Subcutaneous adipose tissue (tissue), 4 donors: ENCODE data around the gene C19orf44. TPM values are rescaled to one million over a fixed set of nuclear protein-coding genes. Genes with fewer than 3 reads are reported as not detected.

Experiments
- total RNA-seq, 4 donors: library from RNA; depleted of rRNA; stranded (reverse); fragments of >200 nt; gene quantifications; one replicate each; pipeline ENCODE4 v1.1.0, GENCODE V29; 2016
- TF ChIP-seq, protein P1 (sequence below): fragments of 450-650 bp; IDR thresholded peaks from one replicate; pipeline ENCODE4 v1.5.1; 2016; ENCODE audit warnings: low read depth, mild to moderate bottlenecking, control low read depth, antibody characterized with exemption, moderate library complexity

The C19orf44 gene
- total RNA-seq, 4 donors from 2014 or later, result 2.9 to 9.5 (median 6.3) TPM

- TF ChIP-seq, protein P1, sequence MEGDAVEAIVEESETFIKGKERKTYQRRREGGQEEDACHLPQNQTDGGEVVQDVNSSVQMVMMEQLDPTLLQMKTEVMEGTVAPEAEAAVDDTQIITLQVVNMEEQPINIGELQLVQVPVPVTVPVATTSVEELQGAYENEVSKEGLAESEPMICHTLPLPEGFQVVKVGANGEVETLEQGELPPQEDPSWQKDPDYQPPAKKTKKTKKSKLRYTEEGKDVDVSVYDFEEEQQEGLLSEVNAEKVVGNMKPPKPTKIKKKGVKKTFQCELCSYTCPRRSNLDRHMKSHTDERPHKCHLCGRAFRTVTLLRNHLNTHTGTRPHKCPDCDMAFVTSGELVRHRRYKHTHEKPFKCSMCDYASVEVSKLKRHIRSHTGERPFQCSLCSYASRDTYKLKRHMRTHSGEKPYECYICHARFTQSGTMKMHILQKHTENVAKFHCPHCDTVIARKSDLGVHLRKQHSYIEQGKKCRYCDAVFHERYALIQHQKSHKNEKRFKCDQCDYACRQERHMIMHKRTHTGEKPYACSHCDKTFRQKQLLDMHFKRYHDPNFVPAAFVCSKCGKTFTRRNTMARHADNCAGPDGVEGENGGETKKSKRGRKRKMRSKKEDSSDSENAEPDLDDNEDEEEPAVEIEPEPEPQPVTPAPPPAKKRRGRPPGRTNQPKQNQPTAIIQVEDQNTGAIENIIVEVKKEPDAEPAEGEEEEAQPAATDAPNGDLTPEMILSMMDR, result no peak
Measured at GRCh38 chr19:16504271-16504670, 8.1 kb downstream of the C19orf44 start.

GRCh38 chr19:16506961-16507360, 10.8 kb downstream of the C19orf44 start:
- TF ChIP-seq, protein P1, result no peak

GRCh38 chr19:16508546-16508945, 12.4 kb downstream of the C19orf44 start:
- TF ChIP-seq, protein P1, result no peak

DNA sequence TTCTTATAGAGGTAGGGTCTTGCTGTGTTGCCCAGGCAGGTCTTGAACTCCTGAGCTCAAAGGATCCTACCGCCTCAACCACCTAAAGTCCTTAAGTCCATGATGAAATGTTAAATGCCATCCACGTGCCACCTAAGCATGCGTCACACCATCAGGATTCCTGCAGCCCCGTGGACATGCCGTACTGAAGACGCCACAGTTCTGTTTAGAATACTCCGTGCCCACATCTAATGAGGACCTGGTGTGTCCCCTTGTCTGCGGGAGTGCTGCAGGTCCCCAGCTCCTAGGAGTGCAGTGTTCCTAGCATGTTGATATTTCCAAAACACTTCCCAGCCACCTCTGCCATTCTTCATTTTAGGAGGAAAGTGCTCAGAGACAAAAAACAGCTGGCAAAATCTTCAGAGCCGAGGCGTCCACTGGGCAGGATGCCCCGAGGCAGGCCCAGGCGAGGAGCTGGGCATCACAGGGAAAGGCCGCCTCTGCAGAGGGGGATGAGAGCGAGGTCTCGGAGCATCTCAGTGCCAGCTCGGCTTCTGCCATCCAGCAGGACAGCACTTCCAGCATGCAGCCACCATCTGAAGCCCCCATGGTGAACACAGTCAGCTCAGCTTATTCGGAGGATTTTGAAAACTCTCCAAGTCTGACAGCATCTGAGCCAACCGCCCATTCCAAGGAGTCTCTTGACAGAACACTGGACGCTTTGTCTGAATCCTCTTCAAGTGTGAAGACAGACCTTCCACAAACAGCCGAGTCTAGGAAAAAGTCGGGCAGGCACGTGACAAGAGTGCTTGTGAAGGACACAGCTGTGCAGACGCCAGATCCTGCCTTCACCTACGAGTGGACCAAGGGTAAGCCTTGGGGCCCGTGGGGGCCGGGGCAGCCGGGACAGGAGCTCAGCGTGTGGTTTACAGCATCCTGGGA, 13.2 kb downstream of the C19orf44 start:
- TF ChIP-seq, protein P1, result no peak

GRCh38 chr19:16514383-16515019, 18.3 kb downstream of the C19orf44 start:
- TF ChIP-seq, protein P1, result no peak

- TF ChIP-seq, protein P1, result no peak
Measured at GRCh38 chr19:16516381-16516780, 20.2 kb downstream of the C19orf44 start.

DNA sequence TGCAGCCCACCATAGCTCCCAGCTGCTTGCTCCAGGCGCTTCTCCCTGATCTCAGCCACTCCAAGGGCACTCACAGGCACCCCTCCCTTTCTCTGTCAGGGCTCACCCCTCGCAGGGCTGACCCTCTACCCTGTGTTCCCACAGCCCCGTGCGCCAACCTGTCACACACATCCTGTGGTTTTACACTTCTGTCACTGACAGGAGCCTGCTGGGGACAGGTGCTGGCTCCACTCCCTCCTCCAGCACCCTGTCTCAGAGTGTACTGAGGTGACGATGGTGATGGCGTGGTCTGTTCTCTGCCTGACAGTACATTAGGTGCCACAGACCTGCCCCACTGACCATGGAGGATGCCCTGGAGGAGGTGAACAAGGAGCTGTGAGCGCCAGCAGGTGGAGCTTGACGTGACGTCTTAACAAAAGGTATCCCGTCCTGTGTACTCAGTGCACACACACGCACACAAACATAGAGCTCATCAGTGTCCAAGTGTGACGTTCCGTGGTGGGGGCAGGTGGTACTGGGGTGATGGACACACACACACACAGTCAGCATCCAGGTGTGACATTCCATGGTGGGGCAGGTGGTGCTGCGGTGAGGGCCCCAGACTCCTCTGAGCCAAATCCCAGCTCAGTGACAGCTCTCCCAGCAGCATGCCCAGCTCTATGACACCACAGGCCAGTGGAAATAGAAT, 20.9 kb downstream of the C19orf44 start:
- TF ChIP-seq, protein P1, result no peak
